WI38 (cell line): ENCODE measurements around the gene OTX1.
A peak's percentile ranks its signal among the peaks of the same experiment; 100 is the strongest.

ENCODE experiments used
- H3K4me3 ChIP-seq: 2 replicates; pipeline ENCODE4 v1.5.1; 2011; ENCODE audit warnings: low read depth, mild to moderate bottlenecking, control low read depth, low read length
- TF ChIP-seq, protein P1 (sequence below): IDR thresholded peaks from 2 replicates; pipeline ENCODE4 v1.5.1; 2012; ENCODE audit warnings: low read depth, mild to moderate bottlenecking, control low read depth, low read length

The OTX1 gene

DNA sequence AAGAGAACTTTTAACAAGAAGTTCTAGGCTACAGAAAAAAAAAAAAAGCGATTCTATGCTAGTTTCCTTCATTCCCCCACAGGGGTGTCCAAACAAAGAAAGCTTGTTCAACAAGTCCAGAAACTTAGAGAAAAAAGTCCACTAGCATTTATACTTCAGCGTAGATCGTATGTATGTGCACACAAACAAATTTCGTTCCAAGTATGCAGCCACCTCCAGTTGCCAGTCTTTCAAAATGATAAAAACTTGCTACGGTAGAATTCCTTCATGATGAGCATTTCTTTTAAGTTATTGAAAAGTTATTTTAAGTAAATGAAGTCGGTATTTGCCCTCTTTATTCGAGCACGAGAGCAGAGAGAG, 3.7 kb upstream of the OTX1 start:
- no peak overlapping the region for H3K4me3 ChIP-seq
- TF ChIP-seq, protein P1, sequence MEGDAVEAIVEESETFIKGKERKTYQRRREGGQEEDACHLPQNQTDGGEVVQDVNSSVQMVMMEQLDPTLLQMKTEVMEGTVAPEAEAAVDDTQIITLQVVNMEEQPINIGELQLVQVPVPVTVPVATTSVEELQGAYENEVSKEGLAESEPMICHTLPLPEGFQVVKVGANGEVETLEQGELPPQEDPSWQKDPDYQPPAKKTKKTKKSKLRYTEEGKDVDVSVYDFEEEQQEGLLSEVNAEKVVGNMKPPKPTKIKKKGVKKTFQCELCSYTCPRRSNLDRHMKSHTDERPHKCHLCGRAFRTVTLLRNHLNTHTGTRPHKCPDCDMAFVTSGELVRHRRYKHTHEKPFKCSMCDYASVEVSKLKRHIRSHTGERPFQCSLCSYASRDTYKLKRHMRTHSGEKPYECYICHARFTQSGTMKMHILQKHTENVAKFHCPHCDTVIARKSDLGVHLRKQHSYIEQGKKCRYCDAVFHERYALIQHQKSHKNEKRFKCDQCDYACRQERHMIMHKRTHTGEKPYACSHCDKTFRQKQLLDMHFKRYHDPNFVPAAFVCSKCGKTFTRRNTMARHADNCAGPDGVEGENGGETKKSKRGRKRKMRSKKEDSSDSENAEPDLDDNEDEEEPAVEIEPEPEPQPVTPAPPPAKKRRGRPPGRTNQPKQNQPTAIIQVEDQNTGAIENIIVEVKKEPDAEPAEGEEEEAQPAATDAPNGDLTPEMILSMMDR: no peak

- H3K4me3 ChIP-seq: no peak overlapping the region
- TF ChIP-seq, protein P1: no peak
Observed at GRCh38 chr2:63047321-63048279, 3.0 kb upstream of the OTX1 start.

- no peak overlapping the region for H3K4me3 ChIP-seq
- TF ChIP-seq, protein P1: no peak
Observed at GRCh38 chr2:63048367-63049171, 2.1 kb upstream of the OTX1 start.

DNA sequence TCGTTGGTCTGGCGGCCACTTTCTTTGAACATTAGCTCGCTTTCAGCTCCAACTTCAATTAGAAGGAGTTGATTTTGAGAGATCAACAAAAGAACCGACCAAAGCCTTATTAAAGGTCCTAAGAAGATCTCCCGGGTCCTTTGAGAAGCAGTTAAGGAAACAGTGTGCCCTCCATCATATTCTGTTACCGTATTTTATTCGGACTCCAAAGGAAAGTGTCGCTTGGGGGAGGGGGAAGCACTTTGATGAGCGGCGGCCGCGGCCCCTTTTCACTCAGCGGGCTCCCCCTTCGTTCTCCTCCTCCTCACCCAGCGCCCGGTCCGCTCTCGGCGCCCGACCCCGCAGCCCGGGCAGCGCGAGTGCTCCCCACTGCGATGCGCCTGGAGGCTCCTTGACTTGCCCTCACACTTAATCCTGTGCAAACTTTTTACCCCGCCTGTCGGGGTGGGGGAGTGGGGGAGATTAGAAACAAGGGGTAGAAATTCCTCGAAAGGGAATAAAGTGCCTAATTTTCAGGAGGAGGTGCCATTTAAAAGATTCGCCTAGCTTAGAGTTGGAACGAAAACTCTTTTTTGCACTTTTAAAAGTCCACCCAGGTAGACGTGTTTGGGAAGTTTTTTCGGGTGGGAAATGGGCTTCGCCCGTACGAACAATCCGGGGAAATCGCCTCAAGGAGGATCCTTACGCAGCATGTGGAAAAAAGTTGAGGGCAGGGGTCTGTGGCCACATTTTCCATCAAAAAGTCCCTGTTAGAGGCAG, 1.2 kb upstream of the OTX1 start:
- TF ChIP-seq, protein P1: no peak
- peak overlapping the region; percentile 64 for H3K4me3 ChIP-seq

DNA sequence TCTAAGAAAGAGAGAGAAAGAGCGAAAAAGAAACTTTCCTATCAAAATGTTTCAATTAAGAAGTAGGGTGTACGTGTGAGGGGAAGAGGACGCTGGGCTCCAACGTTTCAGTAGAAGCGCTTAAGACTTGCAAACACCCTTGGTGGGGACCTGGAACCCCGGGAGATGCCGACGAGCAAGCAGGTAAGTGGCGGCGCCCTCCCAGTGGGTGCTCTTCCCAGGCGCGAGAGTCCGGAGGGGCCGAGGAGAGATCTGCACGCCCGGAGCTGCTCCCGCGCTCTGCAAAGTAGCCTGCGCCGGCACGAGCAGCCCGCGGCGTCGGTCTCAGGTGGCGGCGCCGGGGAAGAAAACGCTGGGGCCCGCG, 678 bp upstream of the OTX1 start:
- TF ChIP-seq, protein P1: no peak
- H3K4me3 ChIP-seq: peak overlapping the region; percentile 64

DNA sequence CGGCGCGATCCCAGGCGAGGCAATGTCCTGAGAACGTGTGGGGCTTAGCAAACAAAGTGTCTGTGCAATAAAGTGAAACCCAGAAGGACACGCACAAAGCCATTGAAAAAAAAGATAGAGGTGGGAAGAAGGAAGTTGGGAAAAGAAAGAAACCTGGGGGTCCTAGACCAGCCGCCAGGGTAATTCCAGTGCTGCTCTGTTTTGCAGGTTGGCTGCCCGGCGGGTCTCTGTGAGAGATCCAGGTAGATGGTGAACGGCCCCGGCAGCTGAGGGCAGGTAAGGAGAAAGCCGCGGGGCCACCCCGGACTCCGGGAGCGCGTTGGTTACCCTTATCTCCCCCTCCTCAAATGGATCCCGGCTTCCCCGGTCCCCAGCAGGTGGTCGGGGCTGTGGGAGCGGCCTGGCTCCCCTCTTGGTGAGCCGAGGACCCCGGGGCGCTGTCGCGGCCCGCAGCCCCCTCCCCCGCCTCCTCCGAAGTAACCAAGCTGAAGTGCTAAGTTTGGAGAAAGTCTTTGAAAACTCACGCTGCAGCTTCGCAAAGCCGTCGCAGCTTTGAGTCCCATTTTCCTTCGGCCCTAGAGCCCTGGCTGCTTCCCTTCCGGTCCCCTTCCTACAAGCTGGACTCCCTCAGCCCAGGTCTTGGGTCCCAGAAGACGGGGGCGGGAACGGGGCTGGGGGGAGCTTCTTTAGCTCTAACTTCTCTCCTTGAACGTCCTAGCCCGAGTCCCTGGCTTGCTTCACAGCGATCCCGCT, 588 bp downstream of the OTX1 start:
- H3K4me3 ChIP-seq: peak overlapping the region; percentile 64
- TF ChIP-seq, protein P1: no peak
